Epithelial cell of proximal tubule (primary cell): ENCODE results near the gene CRYBG1. TPM values are rescaled to one million over a fixed set of nuclear protein-coding genes. Genes with fewer than 3 reads are reported as not detected.

ENCODE experiments used
- DNase-seq: peaks from one replicate; pipeline ENCODE4 v3.0.0-alpha.2; 2011; ENCODE audit warnings: low read depth
- H3K4me3 ChIP-seq: 2 replicates; pipeline ENCODE4 v1.5.1; 2011; ENCODE audit warnings: low read depth, mild to moderate bottlenecking, low read length
- CTCF ChIP-seq: conservative IDR thresholded peaks from 2 replicates; pipeline ENCODE4 v1.5.1; 2012; ENCODE audit warnings: low read depth, mild to moderate bottlenecking, low read length
- total RNA-seq: library from RNA; depleted of rRNA; stranded (reverse); fragments of >200 nt; gene quantifications from 2 replicates; pipeline ENCODE4 v1.2.3, GENCODE V29; 2015

CRYBG1 gene
- total RNA-seq, 1 donor from 2014 or later, result 6.5 TPM

GRCh38 chr6:106495014-106495413, 134.5 kb downstream of the CRYBG1 start:
- DNase-seq, result no peak
- no peak overlapping the region for H3K4me3 ChIP-seq
- TF ChIP-seq CTCF, result no peak

- no peak for TF ChIP-seq CTCF
- no peak for DNase-seq
These were observed 136.3 kb downstream of the CRYBG1 start for GRCh38 chr6:106496823-106497222.

GRCh38 chr6:106501960-106502371, 141.4 kb downstream of the CRYBG1 start:
- H3K4me3 ChIP-seq, result no peak overlapping the region
- DNase-seq, result no peak
- TF ChIP-seq CTCF, result no peak

More at GRCh38 chr6:106496823-106497222, 136.3 kb downstream of the CRYBG1 start:
- H3K4me3 ChIP-seq, result no peak overlapping the region

GRCh38 chr6:106502559-106502958, 142.0 kb downstream of the CRYBG1 start:
- DNase-seq, result no peak
- H3K4me3 ChIP-seq, result no peak overlapping the region
- TF ChIP-seq CTCF, result no peak

GRCh38 chr6:106508277-106508676, 147.8 kb downstream of the CRYBG1 start:
- TF ChIP-seq CTCF, result no peak
- no peak for DNase-seq
- H3K4me3 ChIP-seq, result no peak overlapping the region

GRCh38 chr6:106508834-106509233, 148.3 kb downstream of the CRYBG1 start:
- TF ChIP-seq CTCF, result no peak
- DNase-seq, result no peak
- no peak overlapping the region for H3K4me3 ChIP-seq

- no peak for TF ChIP-seq CTCF
- no peak for DNase-seq
- H3K4me3 ChIP-seq, result no peak overlapping the region
These were observed 149.0 kb downstream of the CRYBG1 start for GRCh38 chr6:106509420-106510089.
